HCT116 (cell line): ENCODE results near the gene CSTPP1. TPM values are rescaled to one million over a fixed set of nuclear protein-coding genes. Genes with fewer than 3 reads are reported as not detected.
"Not testable (repeated sequence)": the region's sequence is repeated elsewhere in the genome, so short reads cannot be mapped to it uniquely, and the experiment has no call there.

ENCODE experiments used
- ATAC-seq: fragments of 200-7000 bp; cut with Tn5 transposase; 2 replicates; pipeline ENCODE4 v1.9.1; 2020; ENCODE audit warnings: mild to moderate bottlenecking, moderate library complexity
- BruUV-seq: library from RNA; stranded (reverse); fragments of 400-500 nt; replicated peaks from 2 replicates; lab custom pipeline; 2021; lab: Mats Ljungman, UMichigan
- CTCF ChIA-PET: fragments of 300-600 bp; sonication (Branson Sonifier 250); formaldehyde crosslinking; loops from one replicate; lab custom pipeline; 2021; ENCODE audit warnings: antibody characterized with exemption; lab: Charles Lee
- POLR2A ChIA-PET: fragments of 300-600, 350-600 bp; sonication (Branson Sonifier 250); formaldehyde crosslinking; loops from one replicate; lab custom pipeline; 2021; ENCODE audit warnings: antibody characterized with exemption; lab: Charles Lee
- RAD21 ChIA-PET, 2 experiments: fragments of 300-600 bp; sonication (Branson Sonifier 250); formaldehyde crosslinking; loops; one replicate each; lab custom pipeline; 2023; ENCODE audit warnings: low total read pairs in 2 of 2; ENCODE audit not compliant: uncharacterized antibody in 2 of 2, unreplicated experiment in 2 of 2, low non-redundant PET in 1 of 2; lab: Charles Lee
- DNase-seq: peaks from one replicate; pipeline ENCODE4 v3.0.0-alpha.2; 2010; ENCODE audit warnings: low read depth, low spot score
- H2AFZ ChIP-seq: fragments of 200-600 bp; shearing (Covaris generic), sonication (generic); 2 replicates; pipeline ENCODE4 v1.6.1; 2017; ENCODE audit warnings: low read depth, mixed run types, mixed read lengths, antibody characterized with exemption, low read length; ENCODE audit not compliant: poor library complexity, severe bottlenecking
- H3K27ac ChIP-seq: 2 replicates; pipeline ENCODE4 v1.5.1; 2012; ENCODE audit warnings: low read depth, low read length
- H3K27me3 ChIP-seq: fragments of 200-600 bp; sonication (generic); 2 replicates; pipeline ENCODE4 v1.6.1; 2016; ENCODE audit warnings: mixed run types, low read length, mixed read lengths; ENCODE audit not compliant: insufficient read depth
- H3K36me3 ChIP-seq, 2 experiments: fragments of 200-500 bp in 1 of 2; fragments of 200-600 bp in 1 of 2; sonication (Bioruptor generic) in 1 of 2; sonication (generic) in 1 of 2; 2 replicates each; pipeline versions ENCODE4 v1.5.1 to v1.6.1; 2014 to 2016; ENCODE audit warnings: low read length in 2 of 2, inconsistent platforms in 1 of 2, mixed read lengths in 1 of 2, mixed run types in 1 of 2; ENCODE audit not compliant: insufficient read depth in 2 of 2, control insufficient read depth in 1 of 2
- H3K4me1 ChIP-seq, 2 experiments: fragments of 200-600 bp in 1 of 2; sonication (generic) in 1 of 2; 2 replicates each; pipeline versions ENCODE4 v1.5.1 to v1.6.1; 2012 to 2017; ENCODE audit warnings: low read length in 2 of 2, inconsistent platforms in 1 of 2, mild to moderate bottlenecking in 1 of 2, mixed read lengths in 1 of 2, mixed run types in 1 of 2, moderate library complexity in 1 of 2; ENCODE audit not compliant: insufficient read depth in 2 of 2, control insufficient read depth in 1 of 2
- H3K4me2 ChIP-seq: fragments of 200-600 bp; sonication (generic); 2 replicates; pipeline ENCODE4 v1.6.1; 2017; ENCODE audit warnings: mixed run types, low read length, mixed read lengths
- H3K4me3 ChIP-seq, 2 experiments: fragments of 200-600 bp in 1 of 2; sonication (generic) in 1 of 2; replicated peaks in 1 of 2; 2 replicates each; pipeline ENCODE4 v1.5.1; 2011 to 2016; ENCODE audit warnings: low read length in 2 of 2, control low read depth in 1 of 2, low read depth in 1 of 2, mild to moderate bottlenecking in 1 of 2, mixed read lengths in 1 of 2, mixed run types in 1 of 2
- H3K79me2 ChIP-seq: fragments of 200-600 bp; sonication (generic); 2 replicates; pipeline ENCODE4 v1.6.1; 2017; ENCODE audit warnings: mild to moderate bottlenecking, mixed run types, low read length, moderate library complexity, mixed read lengths; ENCODE audit not compliant: insufficient read depth
- H3K9ac ChIP-seq: fragments of 200-600 bp; sonication (generic); 2 replicates; pipeline ENCODE4 v1.6.1; 2016; ENCODE audit warnings: low read length, mixed read lengths
- H3K9me2 ChIP-seq: fragments of 200-600 bp; sonication (generic), shearing (Covaris generic); 2 replicates; pipeline ENCODE4 v1.6.1; 2017; ENCODE audit warnings: mixed run types, mild to moderate bottlenecking, moderate library complexity; ENCODE audit not compliant: insufficient read depth
- H3K9me3 ChIP-seq, 2 experiments: fragments of 200-500 bp in 1 of 2; fragments of 200-600 bp in 1 of 2; sonication (Bioruptor generic) in 1 of 2; sonication (generic) in 1 of 2; 2 replicates each; pipeline ENCODE4 v1.6.1; 2014 to 2017; ENCODE audit warnings: low read length in 2 of 2, mixed read lengths in 2 of 2, inconsistent platforms in 1 of 2, low read depth in 1 of 2, mild to moderate bottlenecking in 1 of 2, mixed run types in 1 of 2, moderate library complexity in 1 of 2; ENCODE audit not compliant: control insufficient read depth in 1 of 2, insufficient read depth in 1 of 2
- H4K20me1 ChIP-seq: fragments of 200-600 bp; sonication (generic), shearing (Covaris generic); 2 replicates; pipeline ENCODE4 v1.6.1; 2017; ENCODE audit warnings: mixed run types, mild to moderate bottlenecking, moderate library complexity; ENCODE audit not compliant: insufficient read depth
- CEBPB ChIP-seq: IDR thresholded peaks from 2 replicates; pipeline ENCODE4 v1.6.1; 2012; ENCODE audit warnings: low read depth
- ELF1 ChIP-seq: IDR thresholded peaks from 2 replicates; pipeline ENCODE4 v1.6.1; 2012; ENCODE audit warnings: low read depth, borderline replicate concordance
- EZH2 ChIP-seq: fragments of 200-600 bp; sonication (generic); IDR thresholded peaks from 2 replicates; pipeline ENCODE4 v1.6.1; 2017; ENCODE audit warnings: antibody characterized with exemption, mixed run types
- RAD21 ChIP-seq: IDR thresholded peaks from 2 replicates; pipeline ENCODE4 v1.6.1; 2012; ENCODE audit warnings: low read depth, mild to moderate bottlenecking
- SIN3A ChIP-seq: IDR thresholded peaks from 2 replicates; pipeline ENCODE4 v1.6.1; 2012; ENCODE audit warnings: low read depth
- SP1 ChIP-seq: IDR thresholded peaks from 2 replicates; pipeline ENCODE4 v1.6.1; 2012; ENCODE audit warnings: low read depth
- SRF ChIP-seq: IDR thresholded peaks from 2 replicates; pipeline ENCODE4 v1.6.1; 2012; ENCODE audit warnings: low read depth
- TCF7L2 ChIP-seq: IDR thresholded peaks from 2 replicates; pipeline ENCODE4 v1.7.0; 2011; ENCODE audit warnings: borderline replicate concordance, inconsistent platforms; ENCODE audit not compliant: insufficient read depth, insufficient read length; ENCODE audit errors: extremely low read depth
- intact Hi-C: fragments of 100-400 bp; cut with micrococcal nuclease; formaldehyde crosslinking; loops from 2 replicates; pipeline ENCODE4 v1.10.0; 2022
- total RNA-seq: library from RNA; stranded (reverse); gene quantifications from one replicate; pipeline ENCODE4 v1.2.1, GENCODE V29; 2021; ENCODE audit not compliant: unreplicated experiment
- TF ChIP-seq, protein P1 (sequence below): IDR thresholded peaks from 2 replicates; pipeline ENCODE4 v1.6.1; 2012; ENCODE audit warnings: low read depth

Gene CSTPP1
- total RNA-seq, 1 experiment from 2014 or later = 24.7 TPM

GRCh38 chr11:46961041-46961440 lies 24.5 kb downstream of the CSTPP1 start:
- Histone ChIP-seq H3K79me2 (no peaks in the 10 kb centered on the region), H3K9ac (no peak overlapping the region), H4K20me1 (no peaks in the 10 kb centered on the region), H3K27me3 (no peaks in the 10 kb centered on the region), H3K4me3 (no peak overlapping the region), H3K9me2 (no peaks in the 10 kb centered on the region), H3K9me3 (0 out of 4 replicates have a peak, but pooled peaks cover 0 to 3% of the 10 kb centered on the region in 2 experiments), H3K27ac (no peak overlapping the region), H3K4me1 (no peaks in the 10 kb centered on the region), H3K4me2 (no peak overlapping the region), H2AFZ (no peak overlapping the region), H3K36me3 (no peaks in the 10 kb centered on the region)
- intact Hi-C loops = no loop called here
- no TSS peak for BruUV-seq
- POLR2A ChIA-PET = no interaction called here
- DNase-seq (no peak), ATAC-seq (no peak)
- TF ChIP-seq EZH2 (no peak), SIN3A (no peak), RAD21 (no peak), SP1 (no peak), CEBPB (no peak), ELF1 (no peak), TCF7L2 (no peak), SRF (no peak)
- TF ChIP-seq, protein P1, sequence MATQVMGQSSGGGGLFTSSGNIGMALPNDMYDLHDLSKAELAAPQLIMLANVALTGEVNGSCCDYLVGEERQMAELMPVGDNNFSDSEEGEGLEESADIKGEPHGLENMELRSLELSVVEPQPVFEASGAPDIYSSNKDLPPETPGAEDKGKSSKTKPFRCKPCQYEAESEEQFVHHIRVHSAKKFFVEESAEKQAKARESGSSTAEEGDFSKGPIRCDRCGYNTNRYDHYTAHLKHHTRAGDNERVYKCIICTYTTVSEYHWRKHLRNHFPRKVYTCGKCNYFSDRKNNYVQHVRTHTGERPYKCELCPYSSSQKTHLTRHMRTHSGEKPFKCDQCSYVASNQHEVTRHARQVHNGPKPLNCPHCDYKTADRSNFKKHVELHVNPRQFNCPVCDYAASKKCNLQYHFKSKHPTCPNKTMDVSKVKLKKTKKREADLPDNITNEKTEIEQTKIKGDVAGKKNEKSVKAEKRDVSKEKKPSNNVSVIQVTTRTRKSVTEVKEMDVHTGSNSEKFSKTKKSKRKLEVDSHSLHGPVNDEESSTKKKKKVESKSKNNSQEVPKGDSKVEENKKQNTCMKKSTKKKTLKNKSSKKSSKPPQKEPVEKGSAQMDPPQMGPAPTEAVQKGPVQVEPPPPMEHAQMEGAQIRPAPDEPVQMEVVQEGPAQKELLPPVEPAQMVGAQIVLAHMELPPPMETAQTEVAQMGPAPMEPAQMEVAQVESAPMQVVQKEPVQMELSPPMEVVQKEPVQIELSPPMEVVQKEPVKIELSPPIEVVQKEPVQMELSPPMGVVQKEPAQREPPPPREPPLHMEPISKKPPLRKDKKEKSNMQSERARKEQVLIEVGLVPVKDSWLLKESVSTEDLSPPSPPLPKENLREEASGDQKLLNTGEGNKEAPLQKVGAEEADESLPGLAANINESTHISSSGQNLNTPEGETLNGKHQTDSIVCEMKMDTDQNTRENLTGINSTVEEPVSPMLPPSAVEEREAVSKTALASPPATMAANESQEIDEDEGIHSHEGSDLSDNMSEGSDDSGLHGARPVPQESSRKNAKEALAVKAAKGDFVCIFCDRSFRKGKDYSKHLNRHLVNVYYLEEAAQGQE = no peak
- RAD21 ChIA-PET = no interaction called here
- CTCF ChIA-PET = no interaction called here

DNA sequence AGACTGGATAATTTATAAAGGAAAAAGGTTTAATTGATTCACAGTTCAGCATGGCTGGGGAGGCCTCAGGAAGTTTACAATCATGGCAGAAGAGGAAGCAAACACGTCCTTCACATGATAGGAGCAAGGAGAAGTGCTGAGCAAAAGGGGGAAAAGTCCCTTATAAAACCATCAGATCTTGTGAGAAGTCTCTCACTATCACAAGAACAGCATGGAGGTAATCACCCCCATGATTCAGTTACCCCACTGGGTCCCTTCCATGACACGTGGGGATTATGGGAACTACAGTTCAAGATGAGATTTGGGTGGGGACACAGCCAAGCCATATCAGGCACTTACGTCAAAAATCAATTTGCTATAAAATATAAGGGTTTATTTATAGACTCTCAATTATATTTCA lies 25.3 kb downstream of the CSTPP1 start:
- H3K9me3 ChIP-seq, H3K79me2 ChIP-seq, intact Hi-C loops, H3K9me2 ChIP-seq, H4K20me1 ChIP-seq, ATAC-seq, RAD21 ChIA-PET, DNase-seq, H3K36me3 ChIP-seq, H3K27ac ChIP-seq, H3K4me2 ChIP-seq, H3K27me3 ChIP-seq, H2AFZ ChIP-seq, POLR2A ChIA-PET, H3K9ac ChIP-seq, CTCF ChIA-PET, BruUV-seq, H3K4me3 ChIP-seq, H3K4me1 ChIP-seq: not testable (repeated sequence)
